Trophoblast cell (in vitro differentiated cells and primary cell): ENCODE results near the gene ADIG.
"Not testable (repeated sequence)": the region's sequence is repeated elsewhere in the genome, so short reads cannot be mapped to it uniquely, and the experiment has no call there.

Source experiments
- DNase-seq, 2 donors: peaks; one replicate each; pipeline ENCODE4 v3.0.0-alpha.2; 2016
- H2AFZ ChIP-seq: 2 replicates; pipeline ENCODE4 v1.6.1; 2013; ENCODE audit warnings: low read length, moderate library complexity, mild to moderate bottlenecking; ENCODE audit not compliant: insufficient read depth, poor library complexity
- H2AK5ac ChIP-seq: 2 replicates; pipeline ENCODE4 v1.6.1; 2013; ENCODE audit warnings: mild to moderate bottlenecking, low read length
- H2BK120ac ChIP-seq: 2 replicates; pipeline ENCODE4 v1.6.1; 2013; ENCODE audit warnings: low read length, mild to moderate bottlenecking, moderate library complexity; ENCODE audit not compliant: insufficient read depth, poor library complexity
- H2BK12ac ChIP-seq: 2 replicates; pipeline ENCODE4 v1.6.1; 2013; ENCODE audit warnings: mild to moderate bottlenecking, low read length, moderate library complexity
- H2BK5ac ChIP-seq: 2 replicates; pipeline ENCODE4 v1.6.1; 2013; ENCODE audit warnings: low read length, low read depth, moderate library complexity, mild to moderate bottlenecking; ENCODE audit not compliant: poor library complexity
- H3K14ac ChIP-seq: 2 replicates; pipeline ENCODE4 v1.6.1; 2013; ENCODE audit warnings: mild to moderate bottlenecking, low read length
- H3K18ac ChIP-seq: 2 replicates; pipeline ENCODE4 v1.6.1; 2013; ENCODE audit warnings: mild to moderate bottlenecking, low read length
- H3K23ac ChIP-seq: 2 replicates; pipeline ENCODE4 v1.6.1; 2013; ENCODE audit warnings: low read length
- H3K27ac ChIP-seq: 2 replicates; pipeline ENCODE4 v1.5.1; 2013; ENCODE audit warnings: low read depth, mild to moderate bottlenecking, inconsistent platforms, low read length, moderate library complexity
- H3K27me3 ChIP-seq: 2 replicates; pipeline ENCODE4 v1.6.1; 2013; ENCODE audit warnings: inconsistent platforms, mild to moderate bottlenecking, low read length, moderate library complexity; ENCODE audit not compliant: insufficient read depth
- H3K36me3 ChIP-seq, 2 experiments: 1 replicate in 1 of 2; 2 replicates in 1 of 2; pipeline ENCODE4 v1.6.1; 2013; ENCODE audit warnings: low read length in 2 of 2, mild to moderate bottlenecking in 2 of 2, moderate library complexity in 1 of 2; ENCODE audit not compliant: insufficient read depth in 2 of 2, control insufficient read depth in 1 of 2
- H3K4ac ChIP-seq: 2 replicates; pipeline ENCODE4 v1.6.1; 2013; ENCODE audit warnings: low read depth, mild to moderate bottlenecking, low read length, moderate library complexity
- H3K4me1 ChIP-seq, 2 experiments: 1 replicate in 1 of 2; 2 replicates in 1 of 2; pipeline ENCODE4 v1.6.1; 2013; ENCODE audit warnings: low read length in 2 of 2, mild to moderate bottlenecking in 2 of 2, moderate library complexity in 1 of 2; ENCODE audit not compliant: insufficient read depth in 2 of 2, control insufficient read depth in 1 of 2
- H3K4me2 ChIP-seq: 2 replicates; pipeline ENCODE4 v1.6.1; 2013; ENCODE audit warnings: inconsistent platforms, mild to moderate bottlenecking, low read length, moderate library complexity
- H3K4me3 ChIP-seq: 2 replicates; pipeline ENCODE4 v1.5.1; 2013; ENCODE audit warnings: mild to moderate bottlenecking, low read depth, low read length, inconsistent platforms
- H3K79me1 ChIP-seq: one replicate; pipeline ENCODE4 v1.6.1; 2013; ENCODE audit warnings: low read length
- H3K79me2 ChIP-seq: 2 replicates; pipeline ENCODE4 v1.6.1; 2013; ENCODE audit warnings: low read length, mild to moderate bottlenecking; ENCODE audit not compliant: control insufficient read depth, insufficient read depth, poor library complexity
- H3K9ac ChIP-seq: 2 replicates; pipeline ENCODE4 v1.6.1; 2013; ENCODE audit warnings: mild to moderate bottlenecking, low read length
- H3K9me3 ChIP-seq: 2 replicates; pipeline ENCODE4 v1.6.1; 2013; ENCODE audit warnings: low read depth, mild to moderate bottlenecking, control low read depth, inconsistent platforms, low read length; ENCODE audit not compliant: insufficient read depth
- H4K12ac ChIP-seq: 2 replicates; pipeline ENCODE4 v1.6.1; 2013; ENCODE audit warnings: low read depth, mild to moderate bottlenecking, low read length, moderate library complexity
- H4K8ac ChIP-seq: 2 replicates; pipeline ENCODE4 v1.6.1; 2013; ENCODE audit warnings: low read depth, mild to moderate bottlenecking, low read length, moderate library complexity
- H4K91ac ChIP-seq: one replicate; pipeline ENCODE4 v1.6.1; 2013; ENCODE audit warnings: low read depth, mild to moderate bottlenecking, low read length, moderate library complexity
- WGBS: extraction: QIAGEN DNeasy Blood & Tissue Kit; methylation state at CpG from one replicate; pipeline ENCODE4 v1.1.7; 2013; ENCODE audit warnings: missing lambda C conversion rate; ENCODE audit not compliant: insufficient read length, insufficient coverage; ENCODE audit errors: extremely low coverage; 5-methylcytosine and 5-hydroxymethylcytosine counted together

ADIG gene

DNA sequence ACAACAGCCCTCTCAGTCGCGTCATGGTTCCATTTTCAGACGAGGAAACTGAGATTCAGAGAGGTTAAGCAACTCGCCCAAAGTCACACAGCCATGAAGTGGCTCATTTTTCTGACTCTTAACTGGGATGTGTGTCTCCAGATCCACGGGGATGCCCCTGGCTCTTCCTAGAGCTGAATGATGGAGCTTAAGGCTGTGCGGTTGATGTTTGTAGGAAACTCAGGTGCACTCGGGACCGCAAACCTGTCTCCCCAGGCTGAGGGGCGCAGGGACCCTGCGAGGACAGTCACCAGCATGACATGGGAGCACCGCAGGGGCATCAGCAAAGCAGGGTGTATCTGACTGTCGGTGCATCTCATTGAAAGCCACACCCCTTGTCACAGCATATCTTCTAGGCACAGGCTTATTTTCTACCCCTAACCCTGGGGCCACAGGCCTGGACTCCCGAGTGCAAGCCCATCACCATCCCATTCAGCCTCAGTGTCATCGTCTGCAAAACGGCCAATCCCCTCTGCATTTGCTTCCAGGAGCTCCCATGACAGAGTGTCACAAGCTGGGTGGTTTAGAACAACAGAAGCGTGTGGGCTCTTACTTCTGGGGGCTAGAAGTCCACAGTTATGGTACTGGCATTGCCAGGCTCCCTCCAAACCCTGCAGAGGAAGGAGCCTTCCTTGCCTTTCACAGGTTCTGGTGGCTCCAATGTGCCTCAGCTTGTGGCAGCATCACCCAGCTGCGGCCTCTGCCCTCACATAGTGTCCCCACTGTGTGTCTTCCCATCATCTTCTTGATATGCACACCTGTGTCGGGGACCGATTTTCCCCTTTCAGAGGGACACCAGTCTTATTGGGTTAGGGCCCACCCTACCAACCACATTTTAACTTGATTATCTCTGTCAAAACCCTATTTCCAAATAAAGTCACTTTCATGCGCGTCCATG is 10.7 kb downstream of the ADIG start:
- Histone ChIP-seq H3K36me3 (no peaks in the 10 kb centered on the region), H4K12ac (no peak overlapping the region), H3K27me3 (no peaks in the 10 kb centered on the region), H3K4ac (peak overlapping the region; percentile 8), H3K4me2 (no peak overlapping the region), H3K79me1 (peaks cover 13% of the 10 kb centered on the region), H3K4me1 (peaks cover 8 to 11% of the 10 kb centered on the region in 2 experiments), H3K18ac (peak overlapping the region; percentile 67), H3K79me2 (no peaks in the 10 kb centered on the region), H3K9ac (no peak overlapping the region), H3K23ac (no peak overlapping the region), H3K9me3 (no peaks in the 10 kb centered on the region), H2BK120ac (peak overlapping the region; percentile 83), H2BK12ac (peak overlapping the region; percentile 81), H2AK5ac (peak overlapping the region; percentile 69), H4K91ac (peak overlapping the region; percentile 52), H2AFZ (no peak overlapping the region), H4K8ac (peak overlapping the region; percentile 17), H3K14ac (peak overlapping the region; percentile 60), H2BK5ac (no peak overlapping the region), H3K27ac (no peak overlapping the region), H3K4me3 (no peak overlapping the region)
- no CpG with 5 or more reads among the region's 21 CpGs for WGBS
- DNase-seq, result no peak

DNA sequence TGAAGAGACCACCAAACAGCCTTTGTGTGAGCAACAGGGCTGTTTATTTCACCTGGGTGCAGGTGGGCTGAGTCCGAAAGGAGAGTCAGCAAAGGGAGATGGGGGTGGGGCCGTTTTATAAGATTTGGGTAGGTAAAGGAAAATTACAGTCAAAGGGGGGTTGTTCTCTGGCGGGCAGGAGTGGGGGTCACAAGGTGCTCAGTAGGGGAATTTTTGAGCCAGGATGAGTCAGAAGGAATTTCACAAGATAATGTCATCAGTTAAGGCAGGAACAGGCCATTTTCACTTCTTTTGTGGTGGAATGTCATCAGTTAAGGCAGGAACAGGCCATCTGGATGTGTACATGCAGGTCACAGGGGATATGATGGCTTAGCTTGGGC is 11.4 kb downstream of the ADIG start:
- H3K9me3 ChIP-seq, H3K4ac ChIP-seq, H3K79me2 ChIP-seq, H3K27me3 ChIP-seq, H3K4me2 ChIP-seq, H3K27ac ChIP-seq, H2AK5ac ChIP-seq, H3K4me3 ChIP-seq, H3K23ac ChIP-seq, H2BK5ac ChIP-seq, H2AFZ ChIP-seq, H4K8ac ChIP-seq, H3K9ac ChIP-seq, H4K12ac ChIP-seq, H2BK12ac ChIP-seq, H3K36me3 ChIP-seq, H3K14ac ChIP-seq, H3K18ac ChIP-seq: not testable (repeated sequence)
- peak overlapping the region; percentile 52 for H4K91ac ChIP-seq
- DNase-seq, result peak in 1 of 2 donors; percentile 23
- peak overlapping the region; percentile 83 for H2BK120ac ChIP-seq
- peaks cover 10 to 11% of the 10 kb centered on the region in 2 experiments for H3K4me1 ChIP-seq
- peaks cover 13% of the 10 kb centered on the region for H3K79me1 ChIP-seq
- no CpG with 5 or more reads among the region's 3 CpGs for WGBS

DNA sequence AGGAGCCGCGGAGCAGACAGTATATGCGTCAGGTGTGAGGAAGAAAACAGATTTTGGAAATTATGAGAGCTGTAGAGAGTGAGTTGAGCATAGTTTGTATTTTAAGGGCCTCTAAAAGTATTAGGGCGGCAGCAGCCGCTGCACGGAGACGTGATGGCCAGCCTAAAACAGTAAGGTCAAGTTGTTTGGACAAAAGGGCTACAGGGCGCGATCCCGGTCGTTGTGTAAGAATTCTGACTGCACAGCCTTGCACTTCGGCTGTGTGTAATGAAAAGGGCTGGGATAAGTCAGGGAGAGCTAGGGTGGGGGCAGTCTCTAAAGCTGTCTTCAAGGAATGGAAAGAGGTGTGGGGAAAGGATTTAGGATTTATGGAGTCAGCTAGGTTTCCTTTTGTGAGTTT is 13.3 kb downstream of the ADIG start:
- H3K79me2 ChIP-seq, H3K23ac ChIP-seq, H3K4ac ChIP-seq, DNase-seq, H3K9me3 ChIP-seq, H2BK12ac ChIP-seq, H2AK5ac ChIP-seq, H2AFZ ChIP-seq, H3K18ac ChIP-seq, H3K27ac ChIP-seq, H2BK5ac ChIP-seq, H2BK120ac ChIP-seq, H4K8ac ChIP-seq, H3K14ac ChIP-seq, H3K9ac ChIP-seq, H4K12ac ChIP-seq, H3K4me2 ChIP-seq, H4K91ac ChIP-seq, H3K36me3 ChIP-seq, H3K27me3 ChIP-seq, H3K4me3 ChIP-seq: not testable (repeated sequence)
- Histone ChIP-seq H3K79me1 (peaks cover 16% of the 10 kb centered on the region), H3K4me1 (peaks cover 14% of the 10 kb centered on the region in 2 experiments)
- no CpG with 5 or more reads among the region's 12 CpGs for WGBS

DNA sequence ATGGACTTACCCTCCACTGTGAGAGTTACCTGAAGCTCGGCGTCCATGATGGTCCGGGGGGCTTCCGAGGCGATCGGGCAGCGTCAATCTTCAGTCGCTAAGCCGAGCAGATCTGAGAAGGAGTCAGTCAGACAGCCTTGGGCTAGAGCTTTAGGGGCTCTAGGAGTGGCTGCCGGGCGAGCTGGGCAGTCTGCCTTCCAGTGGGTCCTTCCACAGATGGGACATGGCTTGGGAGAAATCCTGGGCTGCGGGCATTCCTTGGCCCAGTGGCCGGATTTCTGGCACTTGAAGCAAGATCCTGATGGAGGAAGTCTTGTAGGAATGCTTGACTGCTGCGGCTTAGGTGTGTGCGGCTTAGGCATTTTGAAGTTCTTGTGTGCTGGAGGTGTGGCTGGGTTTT is 14.9 kb downstream of the ADIG start:
- H3K4me3 ChIP-seq, H4K12ac ChIP-seq, H3K9ac ChIP-seq, H3K27ac ChIP-seq, H3K9me3 ChIP-seq, H2BK5ac ChIP-seq, H3K36me3 ChIP-seq, H2AFZ ChIP-seq, H2AK5ac ChIP-seq, H3K79me2 ChIP-seq, H3K23ac ChIP-seq, H3K4me2 ChIP-seq, H3K27me3 ChIP-seq, H4K8ac ChIP-seq, H2BK12ac ChIP-seq, H3K4ac ChIP-seq, H3K18ac ChIP-seq, H2BK120ac ChIP-seq: not testable (repeated sequence)
- peak; percentile 33 to 61 for DNase-seq
- Histone ChIP-seq H3K4me1 (peaks cover 23 to 25% of the 10 kb centered on the region in 2 experiments), H4K91ac (peak overlapping the region; percentile 50), H3K14ac (peak overlapping the region; percentile 9), H3K79me1 (peaks cover 21% of the 10 kb centered on the region)
- WGBS, result no CpG with 5 or more reads among the region's 15 CpGs
